Adrenal gland (tissue), 12 donors: ENCODE measurements around the gene FOXK2. TPM values are rescaled to one million over a fixed set of nuclear protein-coding genes. Genes with fewer than 3 reads are reported as not detected.
A peak's percentile ranks its signal among the peaks of the same experiment; 100 is the strongest.

Source experiments
- DNase-seq, 7 donors: peaks; one replicate each; pipeline ENCODE4 v3.0.0-alpha.2; 2019 to 2020
- H3K27ac ChIP-seq, 5 donors: fragments of 200-600 bp; sonication (generic) in 4 of 5; 1 replicate in 3 of 5; 2 replicates in 2 of 5; pipeline versions ENCODE4 v1.5.1 to v1.8.0; 2016 to 2020; ENCODE audit warnings: mild to moderate bottlenecking in 1 of 5
- H3K27me3 ChIP-seq: fragments of 200-600 bp; 2 replicates; pipeline ENCODE4 v1.8.0; 2021
- H3K36me3 ChIP-seq, 2 donors: fragments of 200-600 bp; replicated peaks in 1 of 2; 1 replicate in 1 of 2; 2 replicates in 1 of 2; pipeline versions ENCODE4 v1.5.1 to v1.8.0; 2018 to 2022
- H3K4me1 ChIP-seq, 2 donors: fragments of 200-600 bp; replicated peaks in 1 of 2; 1 replicate in 1 of 2; 2 replicates in 1 of 2; pipeline versions ENCODE4 v1.5.1 to v1.8.0; 2018 to 2021
- H3K4me3 ChIP-seq, 4 donors: fragments of 200-600 bp; sonication (generic) in 3 of 4; one replicate each; pipeline ENCODE4 v1.5.1; 2016 to 2018
- H3K9me3 ChIP-seq, 3 donors: fragments of 200-600 bp; sonication (generic) in 1 of 3; replicated peaks in 1 of 3; 1 replicate in 2 of 3; 2 replicates in 1 of 3; pipeline versions ENCODE4 v1.5.1 to v1.8.0; 2016 to 2021
- CTCF ChIP-seq, 6 experiments: fragments of 450-650 bp in 4 of 6; fragments of 200-600 bp in 2 of 6; sonication (generic) in 1 of 6; IDR thresholded peaks; 1 replicate in 5 of 6; 2 replicates in 1 of 6; pipeline versions ENCODE4 v1.5.1 to v1.8.0; 2016 to 2021; ENCODE audit warnings: antibody characterized with exemption in 6 of 6, mild to moderate bottlenecking in 2 of 6, moderate library complexity in 1 of 6
- POLR2A ChIP-seq, 2 donors: fragments of 450-650 bp; IDR thresholded peaks; one replicate each; pipeline ENCODE4 v1.6.1; 2017; ENCODE audit warnings: antibody characterized with exemption in 2 of 2, mild to moderate bottlenecking in 2 of 2, moderate library complexity in 1 of 2
- WGBS, 4 donors: extraction: QIAGEN DNeasy Blood & Tissue Kit in 2 of 4; methylation state at CpG; one replicate each; pipeline versions ENCODE4 v1.1.5 to v1.1.7; 2013 to 2017; 5-methylcytosine and 5-hydroxymethylcytosine counted together
- intact Hi-C, 2 donors: fragments of 100-400 bp; cut with DNase I; formaldehyde crosslinking; loops; one replicate each; pipeline versions ENCODE4 v1.14.1 to v1.15.0; 2022 to 2023
- polyA plus RNA-seq, 3 donors: library from polyadenylated mRNA; stranded (reverse); fragments of 200-250 nt in 2 of 3; fragments of 350-450 nt in 1 of 3; fragmentation: Illumina TruSeq in 1 of 3; extraction: RNeasy Lipid Tissue Mini Kit (QIAGEN cat#74804) in 1 of 3; gene quantifications; one replicate each; pipeline ENCODE4 v1.2.3, GENCODE V29; 2013 to 2014
- total RNA-seq, 9 donors: library from RNA; depleted of rRNA in 4 of 9; stranded (reverse); fragments of >200 nt in 4 of 9; fragments of 120-200 nt in 1 of 9; fragmentation: NEBNext Ultra II Directional in 1 of 9; extraction: Animal tissue kit (Norgen Biotek cat#: 25700) in 1 of 9; gene quantifications; one replicate each; pipeline versions ENCODE4 v1.1.0 to v1.2.4, GENCODE V29; 2013 to 2023
- donor health status: healthy with polysubstance abuse.
- donor health status: Bipolar disorder and iron deficiency.
- donor health status: DM: yes; HTN: yes; CAD: no.
- donor health status: DM: no; HTN: no; CAD: no.
- donor health status: DM: no; HTN: no; CAD: no.
- donor health status: DM: yes; HTN: yes; CAD: no.

Gene FOXK2
- total and polyA plus RNA-seq, 12 donors = 30.5 to 138 (median 45.5) TPM

GRCh38 chr17:82609655-82610054 lies 90.1 kb downstream of the FOXK2 start:
- H3K36me3 ChIP-seq = peaks cover 0 to 7% of the 10 kb centered on the region in 2 donors

GRCh38 chr17:82611140-82612058 lies 91.9 kb downstream of the FOXK2 start:
- Histone ChIP-seq H3K27ac (peak overlapping the region in 1 of 5 donors; percentile 17), H3K27me3 (no peaks in the 10 kb centered on the region), H3K4me1 (peaks cover 0 to 6% of the 10 kb centered on the region in 2 donors), H3K36me3 (peaks cover 0 to 23% of the 10 kb centered on the region in 2 donors), H3K4me3 (no peak overlapping the region), H3K9me3 (no peaks in the 10 kb centered on the region)
- TF ChIP-seq CTCF (IDR thresholded peaks at IDR 0.05) (no peak), POLR2A (IDR thresholded peaks at IDR 0.05) (no peak)
- no peak for DNase-seq
- WGBS, 4 donors = 75 to 79% (median 77%) methylated on average over 21 of the region's 21 CpGs
- intact Hi-C loops = no loop called here

More at GRCh38 chr17:82609655-82610054, 90.1 kb downstream of the FOXK2 start:
- 93 to 96% (median 95%) methylated on average over 4 of the region's 4 CpGs for WGBS, 4 donors
- H3K4me1 ChIP-seq = peaks cover 0 to 6% of the 10 kb centered on the region in 2 donors
- no peaks in the 10 kb centered on the region for H3K9me3 ChIP-seq
- DNase-seq = no peak
- H3K27ac ChIP-seq = no peak overlapping the region
- TF ChIP-seq POLR2A (IDR thresholded peaks at IDR 0.05) (no peak), CTCF (IDR thresholded peaks at IDR 0.05) (no peak)
- H3K27me3 ChIP-seq = no peaks in the 10 kb centered on the region
- intact Hi-C loops = no loop called here
- H3K4me3 ChIP-seq = no peak overlapping the region

GRCh38 chr17:82613283-82614094 lies 94.0 kb downstream of the FOXK2 start:
- H3K27ac ChIP-seq = no peak overlapping the region
- H3K4me1 ChIP-seq = peaks cover 0 to 6% of the 10 kb centered on the region in 2 donors
- H3K9me3 ChIP-seq = no peaks in the 10 kb centered on the region
- no peak overlapping the region for H3K4me3 ChIP-seq
- no peak for DNase-seq
- no peak for TF ChIP-seq CTCF (IDR thresholded peaks at IDR 0.05)
- TF ChIP-seq POLR2A (IDR thresholded peaks at IDR 0.05) = no peak
- no peaks in the 10 kb centered on the region for H3K27me3 ChIP-seq
- 88 to 91% (median 90%) methylated on average over 28 to 37 of the region's 37 CpGs for WGBS, 4 donors
- H3K36me3 ChIP-seq = peaks cover 0 to 40% of the 10 kb centered on the region in 2 donors
- intact Hi-C loops = no loop called here

GRCh38 chr17:82614095-82614631 lies 94.6 kb downstream of the FOXK2 start:
- Histone ChIP-seq H3K36me3 (peaks cover 0 to 47% of the 10 kb centered on the region in 2 donors), H3K4me1 (peaks cover 0 to 6% of the 10 kb centered on the region in 2 donors), H3K9me3 (no peaks in the 10 kb centered on the region), H3K4me3 (no peak overlapping the region), H3K27ac (no peak overlapping the region), H3K27me3 (no peaks in the 10 kb centered on the region)
- WGBS, 4 donors = 85 to 100% (median 94%) methylated on average over 3 to 22 of the region's 22 CpGs
- intact Hi-C loops = no loop called here
- DNase-seq = no peak
- TF ChIP-seq CTCF (IDR thresholded peaks at IDR 0.05) (no peak), POLR2A (IDR thresholded peaks at IDR 0.05) (no peak)
